Caco-2 (cell line): ENCODE measurements around the gene FBXL5. TPM values are rescaled to one million over a fixed set of nuclear protein-coding genes. Genes with fewer than 3 reads are reported as not detected.

Source experiments
- BruUV-seq: library from RNA; stranded (reverse); fragments of 400-500 nt; replicated peaks from 2 replicates; lab custom pipeline; 2021; lab: Mats Ljungman, UMichigan
- CTCF ChIA-PET: fragments of 300-600 bp; sonication (Branson Sonifier 250); formaldehyde crosslinking; loops from one replicate; lab custom pipeline; 2022; ENCODE audit warnings: antibody characterized with exemption; lab: Charles Lee
- POLR2A ChIA-PET: fragments of 300-600 bp; sonication (Branson Sonifier 250); formaldehyde crosslinking; loops from one replicate; lab custom pipeline; 2022; ENCODE audit warnings: antibody characterized with exemption; lab: Charles Lee
- DNase-seq, 2 experiments: peaks; one replicate each; pipeline versions ENCODE4 v3.0.0 to v3.0.0-alpha.2; 2020 to 2022
- H3K27me3 ChIP-seq: replicated peaks from 2 replicates; pipeline ENCODE4 v1.6.0; 2011; ENCODE audit warnings: low read length; ENCODE audit not compliant: control insufficient read depth, insufficient read depth
- H3K36me3 ChIP-seq: 2 replicates; pipeline ENCODE4 v1.5.1; 2011; ENCODE audit warnings: low read length; ENCODE audit not compliant: control insufficient read depth, insufficient read depth
- H3K4me1 ChIP-seq: fragments of 250-450 bp; sonication (Bioruptor Pico); 2 replicates; pipeline ENCODE4 v1.5.1; 2020; ENCODE audit warnings: mild to moderate bottlenecking
- H3K4me3 ChIP-seq: 2 replicates; pipeline ENCODE4 v1.5.1; 2011; ENCODE audit warnings: low read depth, mild to moderate bottlenecking, control low read depth, low read length
- H3K9me3 ChIP-seq: fragments of 250-450 bp; sonication (Bioruptor Pico); 2 replicates; pipeline ENCODE4 v1.5.1; 2020; ENCODE audit warnings: mild to moderate bottlenecking, moderate library complexity
- H3K27ac Mint-ChIP-seq: one replicate; pipeline ENCODE4 v1.8.0; 2022; ENCODE audit warnings: mixed read lengths; ENCODE audit not compliant: unreplicated experiment
- H3K27me3 Mint-ChIP-seq: one replicate; pipeline ENCODE4 v1.8.0; 2022; ENCODE audit warnings: mixed read lengths; ENCODE audit not compliant: insufficient read depth, unreplicated experiment
- H3K36me3 Mint-ChIP-seq: one replicate; pipeline ENCODE4 v1.8.0; 2022; ENCODE audit warnings: mild to moderate bottlenecking, mixed read lengths; ENCODE audit not compliant: insufficient read depth, unreplicated experiment
- H3K4me1 Mint-ChIP-seq: one replicate; pipeline ENCODE4 v1.8.0; 2022; ENCODE audit warnings: low read depth, mixed read lengths; ENCODE audit not compliant: unreplicated experiment
- H3K4me3 Mint-ChIP-seq: one replicate; pipeline ENCODE4 v1.8.0; 2022; ENCODE audit warnings: mild to moderate bottlenecking, moderate library complexity, mixed read lengths; ENCODE audit not compliant: unreplicated experiment
- H3K9me3 Mint-ChIP-seq: one replicate; pipeline ENCODE4 v1.8.0; 2022; ENCODE audit warnings: mixed read lengths; ENCODE audit not compliant: unreplicated experiment
- intact Hi-C: fragments of 100-400 bp; cut with micrococcal nuclease; formaldehyde crosslinking; loops from one replicate; pipeline ENCODE4 v1.10.0; 2022; ENCODE audit not compliant: unreplicated experiment
- total RNA-seq: library from RNA; stranded (reverse); gene quantifications from 2 replicates; pipeline ENCODE4 v1.2.3, GENCODE V29; 2022
- TF ChIP-seq, protein P1 (sequence below), 2 experiments: fragments of 200-600 bp in 1 of 2; IDR thresholded peaks; 1 replicate in 1 of 2; 2 replicates in 1 of 2; pipeline versions ENCODE4 v1.5.1 to v1.8.0; 2011 to 2022; ENCODE audit warnings: antibody characterized with exemption in 1 of 2, control low read depth in 1 of 2, inconsistent platforms in 1 of 2, low read depth in 1 of 2, low read length in 1 of 2, mild to moderate bottlenecking in 1 of 2, moderate library complexity in 1 of 2; ENCODE audit not compliant: insufficient read depth in 1 of 2, severe bottlenecking in 1 of 2, unreplicated experiment in 1 of 2

FBXL5 gene
- total RNA-seq, 1 experiment from 2014 or later, result 29.1 TPM

DNA sequence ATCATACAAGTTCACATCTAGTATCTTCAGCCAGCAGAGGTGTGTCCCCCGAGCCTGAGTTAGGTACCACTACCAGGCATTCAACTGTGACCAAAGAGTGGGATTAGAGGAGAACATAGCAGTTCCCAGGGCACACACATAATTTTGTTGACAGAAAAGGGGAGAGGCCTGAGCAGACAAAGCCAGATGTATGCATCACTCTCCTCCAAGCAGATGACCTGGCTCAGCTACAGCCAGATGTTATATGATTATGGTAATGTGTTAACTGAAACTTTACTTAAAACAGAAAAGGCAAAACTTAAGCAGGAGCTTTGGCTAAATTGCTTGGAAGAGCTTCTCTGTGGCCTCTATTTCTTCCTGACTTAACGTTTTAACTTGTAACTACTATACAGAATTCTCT, 96.6 kb downstream of the FBXL5 start:
- Histone ChIP-seq H3K27me3 (no peaks in the 10 kb centered on the region), H3K4me3 (no peak overlapping the region), H3K36me3 (no peaks in the 10 kb centered on the region; the same call in 1 of the 2 replicates), H3K9me3 (no peaks in the 10 kb centered on the region), H3K4me1 (0 out of 2 replicates have a peak, but pooled peaks cover 4% of the 10 kb centered on the region)
- peaks cover 12% of the 10 kb centered on the region for H3K4me1 Mint-ChIP-seq
- no peaks in the 10 kb centered on the region for H3K27me3 Mint-ChIP-seq
- BruUV-seq, result no TSS peak
- no peaks in the 10 kb centered on the region for H3K36me3 Mint-ChIP-seq
- intact Hi-C loops, result no loop called here
- H3K9me3 Mint-ChIP-seq, result no peaks in the 10 kb centered on the region
- H3K27ac Mint-ChIP-seq, result no peak overlapping the region
- ChIA-PET POLR2A (no interaction called here), CTCF (no interaction called here)
- TF ChIP-seq, protein P1, sequence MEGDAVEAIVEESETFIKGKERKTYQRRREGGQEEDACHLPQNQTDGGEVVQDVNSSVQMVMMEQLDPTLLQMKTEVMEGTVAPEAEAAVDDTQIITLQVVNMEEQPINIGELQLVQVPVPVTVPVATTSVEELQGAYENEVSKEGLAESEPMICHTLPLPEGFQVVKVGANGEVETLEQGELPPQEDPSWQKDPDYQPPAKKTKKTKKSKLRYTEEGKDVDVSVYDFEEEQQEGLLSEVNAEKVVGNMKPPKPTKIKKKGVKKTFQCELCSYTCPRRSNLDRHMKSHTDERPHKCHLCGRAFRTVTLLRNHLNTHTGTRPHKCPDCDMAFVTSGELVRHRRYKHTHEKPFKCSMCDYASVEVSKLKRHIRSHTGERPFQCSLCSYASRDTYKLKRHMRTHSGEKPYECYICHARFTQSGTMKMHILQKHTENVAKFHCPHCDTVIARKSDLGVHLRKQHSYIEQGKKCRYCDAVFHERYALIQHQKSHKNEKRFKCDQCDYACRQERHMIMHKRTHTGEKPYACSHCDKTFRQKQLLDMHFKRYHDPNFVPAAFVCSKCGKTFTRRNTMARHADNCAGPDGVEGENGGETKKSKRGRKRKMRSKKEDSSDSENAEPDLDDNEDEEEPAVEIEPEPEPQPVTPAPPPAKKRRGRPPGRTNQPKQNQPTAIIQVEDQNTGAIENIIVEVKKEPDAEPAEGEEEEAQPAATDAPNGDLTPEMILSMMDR (IDR thresholded peaks at IDR 0.05; ENCODE audit: insufficient read depth in 1 of 2, low read depth in 1 of 2, low read length in 1 of 2, severe bottlenecking in 1 of 2, unreplicated experiment in 1 of 2), result no peak
- H3K4me3 Mint-ChIP-seq, result no peak overlapping the region
- DNase-seq, result no peak

DNA sequence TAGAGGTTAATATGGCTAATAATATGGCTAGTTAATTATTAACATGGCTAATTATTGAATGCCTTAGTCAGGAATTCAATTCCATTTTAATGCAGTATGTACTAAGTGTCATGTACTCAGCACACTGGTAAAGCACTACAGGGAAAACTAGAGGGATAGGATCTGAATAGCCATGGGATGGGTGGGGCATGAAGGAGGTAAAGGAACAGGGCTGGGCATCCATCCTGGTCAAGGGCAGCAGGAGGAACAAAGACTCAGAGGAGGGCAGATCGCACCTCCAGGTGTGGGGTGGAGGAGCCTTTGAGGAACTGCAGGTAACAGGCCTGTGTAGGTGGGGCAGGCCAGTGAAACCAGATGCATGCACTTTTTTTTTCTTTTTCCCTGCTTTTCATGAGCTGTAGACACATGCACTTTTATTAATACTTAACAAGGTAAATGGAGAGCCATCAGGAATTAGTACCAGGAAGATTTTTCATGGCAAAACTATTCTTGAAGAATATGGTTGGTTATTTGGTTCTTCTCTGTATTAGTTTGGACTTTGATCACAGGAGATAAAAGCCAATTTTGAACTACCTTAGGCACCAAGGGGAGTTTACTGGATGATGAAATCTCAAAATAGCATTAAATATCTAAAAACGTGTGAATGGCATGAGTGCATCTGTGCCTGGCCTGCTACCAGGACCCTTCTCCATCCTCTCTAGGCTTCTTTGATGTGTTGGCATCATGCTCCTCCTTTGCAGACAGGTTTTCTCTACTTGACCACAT, 97.2 kb downstream of the FBXL5 start:
- no peak overlapping the region for H3K4me3 Mint-ChIP-seq
- no peaks in the 10 kb centered on the region for H3K9me3 Mint-ChIP-seq
- no peaks in the 10 kb centered on the region for H3K36me3 Mint-ChIP-seq
- intact Hi-C loops, result no loop called here
- H3K4me1 ChIP-seq, result 0 out of 2 replicates have a peak, but pooled peaks cover 4% of the 10 kb centered on the region
- H3K4me3 ChIP-seq, result no peak overlapping the region
- DNase-seq, result no peak
- CTCF ChIA-PET, result no interaction called here
- H3K4me1 Mint-ChIP-seq, result peaks cover 12% of the 10 kb centered on the region
- H3K27ac Mint-ChIP-seq, result no peak overlapping the region
- POLR2A ChIA-PET, result no interaction called here
- H3K27me3 Mint-ChIP-seq, result no peaks in the 10 kb centered on the region
- H3K36me3 ChIP-seq, result no peaks in the 10 kb centered on the region; the same call in 1 of the 2 replicates
- H3K9me3 ChIP-seq, result no peaks in the 10 kb centered on the region
- no TSS peak for BruUV-seq
- TF ChIP-seq, protein P1 (IDR thresholded peaks at IDR 0.05; ENCODE audit: insufficient read depth in 1 of 2, low read depth in 1 of 2, low read length in 1 of 2, severe bottlenecking in 1 of 2, unreplicated experiment in 1 of 2), result no peak
- no peaks in the 10 kb centered on the region for H3K27me3 ChIP-seq

DNA sequence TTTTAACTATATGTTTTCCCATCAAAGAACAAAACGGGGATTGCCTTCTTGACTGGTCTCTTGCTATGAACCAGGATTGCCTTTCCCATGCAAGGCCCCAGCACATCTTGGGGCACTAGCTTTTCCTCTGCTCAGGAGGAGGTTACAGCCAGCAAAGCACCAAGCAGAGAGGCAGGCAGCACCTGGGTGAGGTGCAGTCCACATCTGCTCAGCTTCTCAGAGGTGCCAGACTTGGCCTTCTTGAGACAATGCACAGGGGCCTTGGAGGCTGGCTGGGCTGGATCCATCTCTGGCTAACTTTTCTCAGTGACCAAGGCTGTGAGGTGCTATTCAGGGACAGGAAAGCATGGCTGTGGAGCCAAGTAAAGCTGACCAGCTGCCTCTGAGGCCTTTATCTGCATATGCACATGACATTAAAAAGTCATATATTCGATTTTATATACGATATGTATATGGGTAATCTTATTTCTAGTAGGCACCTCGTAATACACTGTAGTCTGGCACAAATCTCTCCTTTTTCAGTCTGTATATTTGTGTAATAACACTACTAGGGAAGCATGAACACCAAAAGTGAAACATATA, 98.6 kb downstream of the FBXL5 start:
- TF ChIP-seq, protein P1 (IDR thresholded peaks at IDR 0.05; ENCODE audit: insufficient read depth in 1 of 2, low read depth in 1 of 2, low read length in 1 of 2, severe bottlenecking in 1 of 2, unreplicated experiment in 1 of 2), result no peak
- BruUV-seq, result no TSS peak
- H3K27me3 Mint-ChIP-seq, result no peaks in the 10 kb centered on the region
- H3K36me3 Mint-ChIP-seq, result no peaks in the 10 kb centered on the region
- Histone ChIP-seq H3K4me1 (peaks cover 15% of the 10 kb centered on the region), H3K9me3 (no peaks in the 10 kb centered on the region), H3K4me3 (no peak overlapping the region), H3K36me3 (no peaks in the 10 kb centered on the region; the same call in 1 of the 2 replicates), H3K27me3 (no peaks in the 10 kb centered on the region)
- CTCF ChIA-PET, result no interaction called here
- no peak overlapping the region for H3K27ac Mint-ChIP-seq
- POLR2A ChIA-PET, result no interaction called here
- peaks cover 21% of the 10 kb centered on the region for H3K4me1 Mint-ChIP-seq
- DNase-seq, result no peak
- intact Hi-C loops, result no loop called here
- no peak overlapping the region for H3K4me3 Mint-ChIP-seq
- H3K9me3 Mint-ChIP-seq, result no peaks in the 10 kb centered on the region

Other genes starting within 250 kb of the FBXL5 start
- not detected in 2 replicates for gene C1QTNF7, start 227.3 kb downstream of the FBXL5 start, total RNA-seq
- gene CC2D2A, start 185.5 kb downstream of the FBXL5 start, total RNA-seq, result 7.3 and 12.3 TPM in 2 replicates
- 15.5 and 16.6 TPM in 2 replicates for gene FAM200B, start 26.5 kb upstream of the FBXL5 start, total RNA-seq
- gene BST1, start 47.7 kb upstream of the FBXL5 start, total RNA-seq, result 0.41 and 0.72 TPM in 2 replicates
- not detected in 2 replicates for gene CD38, start 123.0 kb upstream of the FBXL5 start, total RNA-seq